MV-4-11 (cell line): ENCODE results near the gene FLT4.

Source experiments
- DNase-seq: peaks from one replicate; lab custom pipeline; 2025; lab: John Stamatoyannopoulos, UW

FLT4 gene

GRCh38 chr5:180642181-180642775, 7.1 kb downstream of the FLT4 start:
- no peak for DNase-seq

- DNase-seq, result no peak
Measured at GRCh38 chr5:180641566-180641900, 7.9 kb downstream of the FLT4 start.

GRCh38 chr5:180640861-180641565, 8.4 kb downstream of the FLT4 start:
- no peak for DNase-seq

- no peak for DNase-seq
Measured at GRCh38 chr5:180640611-180640860, 8.9 kb downstream of the FLT4 start.

GRCh38 chr5:180639741-180640610, 9.4 kb downstream of the FLT4 start:
- DNase-seq, result no peak

GRCh38 chr5:180639287-180639686, 10.1 kb downstream of the FLT4 start:
- DNase-seq, result no peak

GRCh38 chr5:180637962-180638680, 11.3 kb downstream of the FLT4 start:
- no peak for DNase-seq

- no peak for DNase-seq
Measured at GRCh38 chr5:180636403-180637075, 12.9 kb downstream of the FLT4 start.

- DNase-seq, result no peak
Measured at GRCh38 chr5:180636016-180636402, 13.4 kb downstream of the FLT4 start.

GRCh38 chr5:180633283-180634177, 15.9 kb downstream of the FLT4 start:
- no peak for DNase-seq

GRCh38 chr5:180632768-180633167, 16.6 kb downstream of the FLT4 start:
- DNase-seq, result no peak

GRCh38 chr5:180631549-180632383, 17.6 kb downstream of the FLT4 start:
- DNase-seq, result no peak

- DNase-seq, result no peak
Measured at GRCh38 chr5:180630426-180630825, 19.0 kb downstream of the FLT4 start.

GRCh38 chr5:180629831-180630382, 19.5 kb downstream of the FLT4 start:
- no peak for DNase-seq

- DNase-seq, result no peak
Measured at GRCh38 chr5:180628827-180629750, 20.3 kb downstream of the FLT4 start.

GRCh38 chr5:180628211-180628610, 21.2 kb downstream of the FLT4 start:
- DNase-seq, result no peak

GRCh38 chr5:180627386-180628120, 21.8 kb downstream of the FLT4 start:
- no peak for DNase-seq
